Body of pancreas (tissue), 4 donors: Measurements from ENCODE around the gene NHERF1. TPM values are rescaled to one million over a fixed set of nuclear protein-coding genes. Genes with fewer than 3 reads are reported as not detected.

Source experiments
- ATAC-seq: fragments of 150-250 bp; one replicate; pipeline ENCODE4 v1.9.1; 2016
- DNase-seq, 4 donors: peaks; one replicate each; pipeline ENCODE4 v3.0.0-alpha.2; 2019
- H3K27ac ChIP-seq, 4 donors: fragments of 200-600 bp; sonication (generic); 1 replicate in 3 of 4; 2 replicates in 1 of 4; pipeline versions ENCODE4 v1.5.1 to v1.6.1; 2016 to 2019; ENCODE audit warnings: mild to moderate bottlenecking in 1 of 4, mixed read lengths in 1 of 4, moderate library complexity in 1 of 4
- H3K27me3 ChIP-seq, 2 donors: fragments of 200-600 bp; sonication (generic); one replicate each; pipeline ENCODE4 v1.6.0; 2016; ENCODE audit warnings: mild to moderate bottlenecking in 1 of 2
- H3K36me3 ChIP-seq, 2 donors: fragments of 200-600 bp; sonication (generic); replicated peaks in 1 of 2; 2 replicates each; pipeline ENCODE4 v1.5.1; 2016; ENCODE audit warnings: low read depth in 2 of 2; ENCODE audit not compliant: insufficient read depth in 1 of 2
- H3K4me1 ChIP-seq: fragments of 200-600 bp; sonication (generic); one replicate; pipeline ENCODE4 v1.6.0; 2016
- H3K4me3 ChIP-seq, 2 donors: fragments of 200-600 bp; sonication (generic); 1 replicate in 1 of 2; 2 replicates in 1 of 2; pipeline ENCODE4 v1.5.1; 2016 to 2019
- H3K9me3 ChIP-seq, 3 donors: fragments of 200-600 bp; sonication (generic); 1 replicate in 2 of 3; 2 replicates in 1 of 3; pipeline ENCODE4 v1.5.1; 2016
- POLR2A ChIP-seq, 3 donors: fragments of 450-650 bp; IDR thresholded peaks; one replicate each; pipeline ENCODE4 v1.6.1; 2016; ENCODE audit warnings: antibody characterized with exemption in 3 of 3, mild to moderate bottlenecking in 2 of 3
- WGBS, 2 donors: methylation state at CpG; one replicate each; pipeline ENCODE4 v1.1.5; 2017; 5-methylcytosine and 5-hydroxymethylcytosine counted together
- intact Hi-C: fragments of 100-400 bp; cut with DNase I; formaldehyde crosslinking; loops from one replicate; pipeline ENCODE4 v1.15.1; 2023
- total RNA-seq, 2 donors: library from RNA; depleted of rRNA; stranded (reverse); fragments of >200 nt; gene quantifications; one replicate each; pipeline ENCODE4 v1.1.0, GENCODE V29; 2016
- TF ChIP-seq, protein P1 (sequence below), 7 experiments: fragments of 450-650 bp in 4 of 7; fragments of 200-600 bp in 3 of 7; sonication (generic) in 3 of 7; IDR thresholded peaks; one replicate each; pipeline ENCODE4 v1.5.1; 2016 to 2019; ENCODE audit warnings: antibody characterized with exemption in 7 of 7

Gene NHERF1
- total RNA-seq, 2 donors from 2014 or later: 56.6 to 64.9 TPM

DNA sequence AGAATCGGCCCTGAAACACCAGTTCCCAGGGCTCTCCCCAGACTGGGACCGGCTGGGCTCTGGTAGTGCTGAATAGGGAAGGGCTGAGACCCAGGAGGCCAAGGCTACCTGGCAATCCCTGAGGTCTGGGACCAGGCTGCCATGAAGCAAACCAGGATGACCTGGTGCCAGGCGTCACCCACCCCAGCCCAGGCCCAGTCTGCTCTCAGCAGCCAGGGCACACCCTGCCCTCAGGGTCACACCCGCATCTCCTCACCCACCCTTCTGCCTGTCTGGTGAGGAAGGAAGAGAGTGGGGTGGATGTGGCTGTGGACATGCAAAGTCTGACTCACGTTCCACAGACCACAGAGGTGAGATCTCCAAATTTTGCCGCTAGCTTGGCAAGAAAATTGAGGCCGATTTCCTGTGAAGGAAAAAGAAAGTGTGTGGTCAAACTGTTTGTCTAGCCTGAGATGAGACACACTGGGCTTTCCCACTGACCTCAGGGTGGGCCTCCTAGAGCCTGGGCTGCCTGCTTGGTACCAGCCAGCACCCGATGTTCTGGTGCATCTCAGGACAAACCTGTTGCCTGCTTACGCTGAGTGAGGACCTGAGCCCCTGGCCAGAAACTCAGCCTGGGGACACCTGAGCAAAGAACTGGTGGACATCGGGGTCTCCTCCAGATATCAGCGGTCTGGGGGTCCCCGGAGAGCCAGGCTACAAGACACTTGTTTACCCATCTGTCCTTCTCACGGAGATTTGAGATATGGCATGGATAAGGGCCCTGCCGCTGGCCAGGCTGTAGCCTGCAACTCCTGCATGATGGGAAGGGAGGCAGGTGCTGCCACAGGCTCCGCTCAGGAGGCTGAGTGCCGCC, 17.7 kb upstream of the NHERF1 start:
- intact Hi-C loops: loop anchor here (5.0 kb wide), 1 partner anchor 52 kb away; no protein-coding TSS in a partner anchor
- no peaks in the 10 kb centered on the region for H3K36me3 ChIP-seq
- H3K27ac ChIP-seq: no peak overlapping the region
- no peak for TF ChIP-seq POLR2A (IDR thresholded peaks at IDR 0.05)
- TF ChIP-seq, protein P1, sequence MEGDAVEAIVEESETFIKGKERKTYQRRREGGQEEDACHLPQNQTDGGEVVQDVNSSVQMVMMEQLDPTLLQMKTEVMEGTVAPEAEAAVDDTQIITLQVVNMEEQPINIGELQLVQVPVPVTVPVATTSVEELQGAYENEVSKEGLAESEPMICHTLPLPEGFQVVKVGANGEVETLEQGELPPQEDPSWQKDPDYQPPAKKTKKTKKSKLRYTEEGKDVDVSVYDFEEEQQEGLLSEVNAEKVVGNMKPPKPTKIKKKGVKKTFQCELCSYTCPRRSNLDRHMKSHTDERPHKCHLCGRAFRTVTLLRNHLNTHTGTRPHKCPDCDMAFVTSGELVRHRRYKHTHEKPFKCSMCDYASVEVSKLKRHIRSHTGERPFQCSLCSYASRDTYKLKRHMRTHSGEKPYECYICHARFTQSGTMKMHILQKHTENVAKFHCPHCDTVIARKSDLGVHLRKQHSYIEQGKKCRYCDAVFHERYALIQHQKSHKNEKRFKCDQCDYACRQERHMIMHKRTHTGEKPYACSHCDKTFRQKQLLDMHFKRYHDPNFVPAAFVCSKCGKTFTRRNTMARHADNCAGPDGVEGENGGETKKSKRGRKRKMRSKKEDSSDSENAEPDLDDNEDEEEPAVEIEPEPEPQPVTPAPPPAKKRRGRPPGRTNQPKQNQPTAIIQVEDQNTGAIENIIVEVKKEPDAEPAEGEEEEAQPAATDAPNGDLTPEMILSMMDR (IDR thresholded peaks at IDR 0.05): no peak
- H3K27me3 ChIP-seq: no peaks in the 10 kb centered on the region
- H3K9me3 ChIP-seq: no peaks in the 10 kb centered on the region
- ATAC-seq (no peak), DNase-seq (peak in 2 of 4 donors; percentile 26 to 45)
- 52 to 65% methylated on average over 8 to 16 of the region's 16 CpGs for WGBS, 2 donors
- no peak overlapping the region for H3K4me3 ChIP-seq
- H3K4me1 ChIP-seq: peaks cover 6% of the 10 kb centered on the region

DNA sequence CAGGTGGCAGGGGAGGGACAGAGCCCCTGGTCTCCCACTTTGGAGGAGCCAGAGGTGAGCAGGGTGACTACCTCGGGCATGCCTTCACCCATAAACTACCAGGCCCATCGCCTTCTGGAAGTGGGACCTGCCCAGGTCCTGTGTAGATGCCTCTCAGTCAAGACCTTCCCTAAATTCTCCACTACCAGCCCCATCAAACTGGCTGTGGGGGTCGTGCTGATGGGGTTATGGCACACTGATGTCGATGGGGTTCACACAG, 17.2 kb upstream of the NHERF1 start:
- no peak for ATAC-seq
- intact Hi-C loops: loop anchor here (5.0 kb wide), 1 partner anchor 51 kb away; no protein-coding TSS in a partner anchor
- H3K27me3 ChIP-seq: no peaks in the 10 kb centered on the region

DNA sequence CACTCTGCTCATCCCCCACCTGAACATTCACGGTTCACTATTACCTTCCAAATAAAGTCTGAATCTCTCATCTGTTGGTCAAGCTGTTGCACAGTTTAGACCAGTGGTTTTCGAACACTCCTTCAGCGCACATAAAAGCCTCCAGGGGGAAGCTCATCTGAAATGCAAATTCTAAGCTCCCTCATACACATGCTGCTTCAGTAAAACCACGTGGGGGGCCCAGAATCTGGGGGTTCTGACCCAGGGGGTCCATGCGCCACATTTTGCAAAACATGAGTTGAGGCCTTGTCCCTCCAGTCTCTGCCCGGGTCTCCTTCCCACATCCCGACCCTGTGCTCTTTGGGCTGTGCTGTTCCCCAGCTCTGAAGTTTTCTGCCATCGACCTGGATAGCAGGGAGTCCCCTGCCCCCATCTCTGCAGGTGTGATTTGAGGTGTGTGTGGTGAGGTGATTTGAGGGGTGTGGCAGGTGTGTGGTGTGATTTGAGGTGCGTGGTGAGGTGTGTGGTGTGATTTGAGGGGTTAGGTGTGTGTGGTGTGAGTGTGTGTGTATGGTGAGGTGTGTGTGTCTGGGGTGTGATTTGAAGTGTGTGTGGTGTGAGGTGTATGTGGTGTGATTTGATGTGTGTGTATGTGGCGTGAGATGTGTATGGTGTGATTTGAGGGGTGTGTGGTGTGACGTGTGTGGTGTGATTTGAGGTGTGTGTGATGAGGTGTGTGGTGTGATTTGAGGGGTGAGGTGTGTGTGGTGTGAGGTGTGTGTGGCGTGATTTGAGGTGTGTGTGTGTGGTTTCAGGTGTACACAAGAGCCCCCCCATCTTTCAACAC, 16.2 kb upstream of the NHERF1 start:
- no peak overlapping the region for H3K4me3 ChIP-seq
- peaks cover 18% of the 10 kb centered on the region for H3K4me1 ChIP-seq
- 77 to 79% methylated on average over 12 of the region's 12 CpGs for WGBS, 2 donors
- H3K27me3 ChIP-seq: peaks cover 0 to 2% of the 10 kb centered on the region in 2 donors
- intact Hi-C loops: loop anchor here (5.0 kb wide), 1 partner anchor 50 kb away; no protein-coding TSS in a partner anchor
- ATAC-seq: no peak
- no peaks in the 10 kb centered on the region for H3K9me3 ChIP-seq
- DNase-seq: no peak
- no peak overlapping the region for H3K27ac ChIP-seq
- no peak for TF ChIP-seq POLR2A (IDR thresholded peaks at IDR 0.05)
- TF ChIP-seq, protein P1 (IDR thresholded peaks at IDR 0.05): no peak
- H3K36me3 ChIP-seq: no peaks in the 10 kb centered on the region

More for the DNA sequence above, 17.2 kb upstream of the NHERF1 start:
- no peak overlapping the region for H3K4me3 ChIP-seq
- 47 to 51% methylated on average over 4 of the region's 4 CpGs for WGBS, 2 donors
- no peak for DNase-seq
- no peaks in the 10 kb centered on the region for H3K9me3 ChIP-seq
- H3K27ac ChIP-seq: no peak overlapping the region
- H3K4me1 ChIP-seq: peaks cover 8% of the 10 kb centered on the region
- H3K36me3 ChIP-seq: no peaks in the 10 kb centered on the region
- TF ChIP-seq, protein P1 (IDR thresholded peaks at IDR 0.05): no peak
- no peak for TF ChIP-seq POLR2A (IDR thresholded peaks at IDR 0.05)

DNA sequence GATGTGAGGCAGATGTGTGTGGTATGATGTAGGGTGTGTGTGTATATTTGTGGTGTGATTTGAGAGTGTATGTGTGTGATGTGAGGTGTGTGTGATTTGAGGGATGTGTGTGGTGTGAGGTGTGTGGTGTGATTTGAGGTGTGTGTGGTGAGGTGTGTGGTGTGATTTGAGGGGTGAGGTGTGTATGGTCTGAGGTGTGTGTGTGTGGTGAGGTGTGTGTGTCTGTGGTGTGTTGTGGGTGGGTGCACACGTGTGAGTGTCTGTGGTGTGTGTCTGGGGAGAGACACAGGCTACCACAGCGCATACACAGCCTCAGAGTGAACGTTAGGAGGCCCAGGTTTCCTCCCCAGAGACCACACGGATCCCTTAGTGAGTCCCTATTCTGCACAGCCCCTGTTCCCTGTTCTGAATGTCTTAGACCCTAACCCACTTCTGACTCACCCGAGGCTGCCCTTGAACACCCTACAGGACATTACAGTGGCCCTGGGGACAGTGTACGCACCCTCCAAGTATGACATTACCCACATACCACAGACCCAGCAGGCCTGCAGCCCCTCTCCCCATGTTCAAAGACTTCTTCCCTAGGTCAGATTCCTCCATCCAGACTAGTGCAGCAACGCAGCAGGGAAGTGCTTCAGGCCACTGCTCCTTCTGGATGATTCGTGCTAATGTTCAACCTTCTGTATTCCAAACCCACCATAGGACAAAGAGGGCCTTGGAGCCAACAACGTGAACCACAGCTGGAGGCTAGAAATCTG, 14.9 kb upstream of the NHERF1 start:
- Histone ChIP-seq H3K36me3 (no peaks in the 10 kb centered on the region), H3K4me3 (no peak overlapping the region), H3K27me3 (peaks cover 0 to 7% of the 10 kb centered on the region in 2 donors), H3K9me3 (no peaks in the 10 kb centered on the region), H3K4me1 (peaks cover 25% of the 10 kb centered on the region), H3K27ac (no peak overlapping the region)
- no peak for DNase-seq
- no peak for ATAC-seq
- intact Hi-C loops: loop anchor here (5.0 kb wide), 1 partner anchor 49 kb away; no protein-coding TSS in a partner anchor
- TF ChIP-seq POLR2A (IDR thresholded peaks at IDR 0.05): no peak
- TF ChIP-seq, protein P1 (IDR thresholded peaks at IDR 0.05): no peak
- 68 to 71% methylated on average over 6 to 9 of the region's 9 CpGs for WGBS, 2 donors
